ENCODE measurements around the gene MYO3B.

DNA sequence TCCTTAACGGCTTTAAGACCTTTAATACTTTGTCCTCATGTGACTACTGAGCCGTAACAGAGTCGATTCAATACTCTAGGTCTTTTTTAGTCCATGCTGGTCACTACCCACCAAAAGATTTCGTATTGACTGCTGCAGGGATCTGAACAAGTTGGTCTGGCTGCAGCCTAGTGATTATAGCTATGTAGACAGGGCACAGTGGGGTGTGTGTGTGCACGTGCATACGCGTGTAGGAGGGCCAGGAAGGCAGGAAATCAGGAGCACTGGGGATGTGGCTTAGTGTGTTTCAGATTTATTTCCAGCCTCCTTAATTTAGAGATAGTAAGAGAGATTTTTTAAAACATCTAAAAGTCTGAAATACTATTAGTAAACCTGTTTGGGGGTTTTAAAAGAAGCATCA, 161.4 kb downstream of the MYO3B start:
- TF ChIP-seq, protein P1, sequence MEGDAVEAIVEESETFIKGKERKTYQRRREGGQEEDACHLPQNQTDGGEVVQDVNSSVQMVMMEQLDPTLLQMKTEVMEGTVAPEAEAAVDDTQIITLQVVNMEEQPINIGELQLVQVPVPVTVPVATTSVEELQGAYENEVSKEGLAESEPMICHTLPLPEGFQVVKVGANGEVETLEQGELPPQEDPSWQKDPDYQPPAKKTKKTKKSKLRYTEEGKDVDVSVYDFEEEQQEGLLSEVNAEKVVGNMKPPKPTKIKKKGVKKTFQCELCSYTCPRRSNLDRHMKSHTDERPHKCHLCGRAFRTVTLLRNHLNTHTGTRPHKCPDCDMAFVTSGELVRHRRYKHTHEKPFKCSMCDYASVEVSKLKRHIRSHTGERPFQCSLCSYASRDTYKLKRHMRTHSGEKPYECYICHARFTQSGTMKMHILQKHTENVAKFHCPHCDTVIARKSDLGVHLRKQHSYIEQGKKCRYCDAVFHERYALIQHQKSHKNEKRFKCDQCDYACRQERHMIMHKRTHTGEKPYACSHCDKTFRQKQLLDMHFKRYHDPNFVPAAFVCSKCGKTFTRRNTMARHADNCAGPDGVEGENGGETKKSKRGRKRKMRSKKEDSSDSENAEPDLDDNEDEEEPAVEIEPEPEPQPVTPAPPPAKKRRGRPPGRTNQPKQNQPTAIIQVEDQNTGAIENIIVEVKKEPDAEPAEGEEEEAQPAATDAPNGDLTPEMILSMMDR (IDR thresholded peaks at IDR 0.05; ENCODE audit: low read depth, low read length, poor library complexity, severe bottlenecking), result no peak
- no peak for TF ChIP-seq EZH2phosphoT487 (IDR thresholded peaks at IDR 0.05; ENCODE audit: borderline replicate concordance, low read length)

All from DOHH2 (cell line).